Stimulated activated CD8-positive, alpha-beta memory T cell treated with anti-CD3 and anti-CD28 coated beads, Interleukin-15, amount 100 ng/mL, for 1 hour (primary cell): ENCODE results near the gene OR1A2.
"Not testable (repeated sequence)": the region's sequence is repeated elsewhere in the genome, so short reads cannot be mapped to it uniquely, and the experiment has no call there.

Experiments
- DNase-seq: peaks from one replicate; pipeline ENCODE4 v3.0.0-alpha.2; 2020; ENCODE audit warnings: low read depth

OR1A2 gene

GRCh38 chr17:3197219-3197618, at the start of gene OR1A2:
Gene OR1A2, plus strand, starts transcription at chr17:3197519. Its CDS starts 0 bp downstream, at chr17:3197519.
- no peak for DNase-seq

- DNase-seq: no peak
Observed at GRCh38 chr17:3157218-3157617, 40.1 kb upstream of the OR1A2 start.

GRCh38 chr17:3167574-3167973, 29.7 kb upstream of the OR1A2 start:
- DNase-seq: no peak

- DNase-seq: no peak
Observed at GRCh38 chr17:3189961-3190360, 7.4 kb upstream of the OR1A2 start.

GRCh38 chr17:3207367-3207766, 10.0 kb downstream of the OR1A2 start, which contains the start of gene OR1A1:
Gene OR1A1, plus strand, starts transcription at chr17:3207667. Its CDS starts 7,954 bp downstream, at chr17:3215621.
- no peak for DNase-seq

- DNase-seq: no peak
Observed at GRCh38 chr17:3208484-3208883, 11.2 kb downstream of the OR1A2 start.

GRCh38 chr17:3213001-3213400, 15.7 kb downstream of the OR1A2 start:
- no peak for DNase-seq

GRCh38 chr17:3213587-3213986, 16.3 kb downstream of the OR1A2 start:
- DNase-seq: no peak

- DNase-seq: not testable (repeated sequence)
Observed at GRCh38 chr17:3219978-3220377, 22.7 kb downstream of the OR1A2 start.

- DNase-seq: no peak
Observed at GRCh38 chr17:3221850-3222249, 24.5 kb downstream of the OR1A2 start.

- no peak for DNase-seq
Observed at GRCh38 chr17:3222505-3222904, 25.2 kb downstream of the OR1A2 start.

GRCh38 chr17:3224721-3225352, 27.5 kb downstream of the OR1A2 start:
- not testable (repeated sequence) for DNase-seq

GRCh38 chr17:3232300-3232699, 35.0 kb downstream of the OR1A2 start:
- not testable (repeated sequence) for DNase-seq

- not testable (repeated sequence) for DNase-seq
Observed at GRCh38 chr17:3238685-3239084, 41.4 kb downstream of the OR1A2 start.

- not testable (repeated sequence) for DNase-seq
Observed at GRCh38 chr17:3241044-3241443, 43.7 kb downstream of the OR1A2 start.

GRCh38 chr17:3244841-3245240, 47.5 kb downstream of the OR1A2 start:
- not testable (repeated sequence) for DNase-seq
